HG03521 (cell line): Measurements from ENCODE around the gene ABCB10.
"Not testable (repeated sequence)": the region's sequence is repeated elsewhere in the genome, so short reads cannot be mapped to it uniquely, and the experiment has no call there.

ENCODE experiments used
- ATAC-seq: cut with Tn5 transposase; IDR thresholded peaks from one replicate; pipeline ENCODE4 v1.9.1; 2021; ENCODE audit warnings: mild to moderate bottlenecking, moderate library complexity; ENCODE audit not compliant: unreplicated experiment

ABCB10 gene

DNA sequence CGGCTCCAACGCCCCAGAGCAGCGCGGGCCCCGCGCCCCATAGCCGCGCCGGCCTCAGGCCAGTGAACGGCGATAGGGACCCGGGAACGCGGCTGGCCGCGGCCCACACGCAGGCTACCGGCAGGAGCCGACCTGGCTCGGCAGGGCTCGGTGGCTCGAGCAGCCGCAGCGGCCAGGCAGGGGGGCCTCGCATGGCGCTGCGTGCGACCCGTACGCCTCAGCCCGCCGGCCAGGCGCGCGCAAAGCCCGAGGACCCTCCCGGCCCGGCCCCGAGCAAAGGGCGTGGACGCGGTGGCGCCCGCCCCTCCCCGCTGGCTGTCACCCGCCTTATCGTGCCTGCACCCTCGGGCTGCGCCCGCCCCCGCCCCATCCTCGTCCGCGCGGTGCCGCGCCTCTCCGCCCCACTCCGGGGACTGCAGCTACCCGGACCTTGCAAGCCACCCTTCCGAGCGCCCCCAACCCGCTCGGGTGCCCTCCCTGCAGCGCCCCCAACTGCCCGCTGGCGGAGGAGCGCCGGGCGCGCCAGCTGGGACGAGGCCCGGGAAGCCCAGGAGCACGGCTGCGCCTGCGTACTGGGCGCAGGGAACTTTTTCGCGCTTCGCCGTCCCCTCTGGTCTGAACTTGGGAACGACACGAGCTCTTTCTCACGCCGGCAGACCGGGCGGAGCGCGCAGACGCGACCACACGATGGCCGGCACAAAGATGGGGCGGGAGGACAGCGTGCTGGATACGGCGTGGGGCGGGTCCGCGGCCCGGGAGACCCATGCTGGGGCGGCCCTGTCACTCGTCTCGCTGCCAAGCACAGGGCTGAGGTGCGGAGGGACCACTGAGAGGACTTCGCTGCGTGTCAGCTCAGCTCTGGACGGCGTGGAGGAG lies at the start of gene ABCB10:
Gene ABCB10, minus strand, starts transcription at position 248 of the 876 bp plus-strand sequence. Its CDS starts 55 bp downstream, at position 193.
- ATAC-seq, result peak; percentile 69

GRCh38 chr1:229607370-229607769 lies 48.9 kb upstream of the ABCB10 start:
- no peak for ATAC-seq

DNA sequence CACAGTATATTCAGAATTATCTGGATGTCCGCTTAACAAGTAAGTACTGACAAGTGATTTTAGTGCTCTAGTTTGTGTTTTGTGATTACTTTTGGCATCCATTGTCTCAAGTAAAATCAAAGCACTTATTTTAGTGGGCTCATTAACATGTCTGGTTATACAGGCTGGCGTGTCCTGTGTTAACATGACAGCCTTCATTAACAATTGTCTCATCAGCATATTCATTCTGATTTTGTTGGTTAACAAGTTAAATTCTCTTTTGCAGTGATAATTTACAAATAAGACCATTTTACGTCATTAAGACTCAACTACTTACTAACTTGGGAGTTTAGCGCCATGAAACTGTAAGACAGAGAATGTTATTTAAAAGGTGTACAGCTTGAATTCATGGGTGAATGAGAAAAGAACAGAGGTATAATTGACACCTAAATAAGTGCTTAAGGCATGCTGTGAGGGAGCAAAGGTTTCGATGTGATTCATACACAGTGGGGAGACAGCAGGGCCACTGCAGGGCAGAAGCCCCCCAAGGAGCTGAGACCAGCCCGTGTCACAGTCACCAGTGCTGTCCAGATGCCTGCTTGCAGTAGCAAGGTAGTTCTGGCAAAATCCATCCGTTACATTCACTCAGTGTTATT lies 45.0 kb upstream of the ABCB10 start:
- ATAC-seq, result no peak

GRCh38 chr1:229600229-229600628 lies 41.7 kb upstream of the ABCB10 start:
- no peak for ATAC-seq

DNA sequence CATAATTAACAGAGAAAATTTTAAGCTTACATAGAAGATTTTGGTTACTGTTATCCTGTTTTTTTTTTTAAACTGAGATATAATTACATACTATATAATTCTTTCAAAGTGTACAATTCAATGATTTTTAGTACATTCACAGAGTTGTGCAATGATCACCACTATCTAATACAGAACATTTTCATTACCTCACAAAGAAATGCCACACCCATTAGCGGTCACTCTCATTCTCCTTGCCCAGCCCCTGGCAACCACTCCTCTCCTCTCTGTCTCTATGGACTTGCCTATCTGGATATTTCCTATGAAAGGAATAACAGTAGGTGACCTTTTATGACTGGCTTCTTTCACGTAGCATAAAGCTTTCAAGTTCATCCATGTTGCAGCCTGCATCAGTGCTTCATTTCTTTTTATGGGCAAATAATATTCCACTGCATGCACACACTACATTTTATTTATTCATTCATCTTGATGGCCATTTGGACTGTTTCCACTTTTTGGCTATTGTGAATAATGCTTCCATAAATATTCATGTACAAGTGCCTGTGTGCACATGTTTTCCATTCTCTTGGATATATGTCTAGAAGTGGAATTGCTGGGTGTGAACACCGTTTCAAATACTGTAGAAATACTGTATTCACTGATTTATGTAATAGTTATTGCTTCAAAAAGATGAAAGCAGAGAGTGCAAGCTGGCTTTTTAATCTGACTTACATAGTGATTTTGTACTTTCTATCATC lies 40.9 kb upstream of the ABCB10 start:
- ATAC-seq, result no peak

- no peak for ATAC-seq
Observed at GRCh38 chr1:229597877-229598276, 39.4 kb upstream of the ABCB10 start.

- no peak for ATAC-seq
Observed at GRCh38 chr1:229596925-229597699, 38.6 kb upstream of the ABCB10 start.

DNA sequence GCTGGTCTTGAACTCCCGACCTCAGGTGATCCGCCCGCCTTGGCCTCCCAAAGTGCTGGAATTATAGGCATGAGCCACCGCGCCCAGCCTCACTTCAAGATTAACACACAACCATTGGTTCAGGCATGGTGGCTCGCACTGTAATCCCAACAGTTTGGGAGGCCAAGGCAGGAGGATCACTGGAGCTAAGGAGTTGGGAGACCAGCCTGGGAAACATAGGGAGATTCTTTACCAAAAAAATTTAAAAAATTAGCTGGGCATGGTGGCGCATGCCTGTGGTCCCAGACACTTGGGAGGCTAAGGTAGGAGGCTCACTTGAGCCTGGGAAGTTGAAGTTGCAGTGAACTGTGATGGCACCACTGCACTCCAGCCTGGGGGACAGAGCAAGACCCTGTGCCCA lies 37.4 kb upstream of the ABCB10 start:
- ATAC-seq, result not testable (repeated sequence)

DNA sequence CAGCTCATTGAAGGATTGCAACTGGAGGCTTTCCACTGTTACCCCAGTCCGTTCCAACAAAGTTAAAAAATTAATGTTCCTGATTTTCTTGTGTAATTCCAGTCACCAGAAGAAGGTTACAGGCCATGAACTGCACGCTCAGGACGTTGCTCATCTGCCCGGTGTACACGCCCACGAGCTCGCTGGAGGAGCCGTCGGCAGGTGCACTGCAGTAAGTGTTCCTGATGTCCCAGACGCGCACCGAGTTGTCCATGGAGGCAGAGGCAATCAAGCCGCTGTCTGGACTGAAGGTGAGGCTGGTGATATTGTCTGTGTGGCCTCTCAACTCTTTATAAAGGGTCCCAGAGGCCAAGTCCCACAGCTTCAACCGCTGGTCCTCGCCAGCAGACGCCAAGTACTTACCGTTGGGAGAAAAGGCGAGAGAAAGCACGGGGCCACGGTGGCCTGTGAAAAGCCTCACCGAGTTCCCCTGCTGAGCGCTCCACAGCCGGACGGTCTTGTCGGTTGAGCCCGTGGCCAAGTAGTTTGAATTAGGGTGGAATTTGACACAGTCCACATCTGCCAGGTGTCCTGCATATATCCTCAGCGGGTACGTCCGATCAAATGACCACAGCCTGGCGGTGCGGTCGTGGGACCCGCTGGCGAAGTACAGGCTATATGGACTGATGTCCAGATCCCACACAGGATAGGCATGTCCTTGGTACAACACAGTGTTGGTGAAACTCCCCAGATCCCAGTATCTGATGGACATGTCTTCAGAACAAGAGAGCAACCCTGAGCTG lies 35.9 kb upstream of the ABCB10 start:
- no peak for ATAC-seq

DNA sequence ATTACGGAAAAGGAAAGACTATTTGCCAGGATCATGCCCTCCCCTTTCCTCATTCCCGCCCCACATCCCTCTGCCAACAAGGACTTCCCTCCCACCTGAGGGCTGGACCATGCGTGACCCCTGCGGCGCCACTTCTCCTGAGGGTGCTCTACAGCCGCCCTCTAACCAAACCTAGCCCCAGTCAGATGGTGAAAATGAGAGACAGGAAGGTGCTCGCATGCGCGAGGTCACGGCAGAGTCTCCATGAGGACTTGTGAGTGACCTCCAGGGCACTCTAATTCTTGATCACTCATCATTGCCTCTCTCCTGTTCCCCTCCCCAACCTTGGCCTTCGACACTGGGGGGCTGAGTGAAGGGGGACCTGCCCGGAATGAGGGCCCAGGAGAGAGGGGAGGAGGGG lies 35.3 kb upstream of the ABCB10 start:
- no peak for ATAC-seq

- no peak for ATAC-seq
Observed at GRCh38 chr1:229590119-229590518, 31.6 kb upstream of the ABCB10 start.

DNA sequence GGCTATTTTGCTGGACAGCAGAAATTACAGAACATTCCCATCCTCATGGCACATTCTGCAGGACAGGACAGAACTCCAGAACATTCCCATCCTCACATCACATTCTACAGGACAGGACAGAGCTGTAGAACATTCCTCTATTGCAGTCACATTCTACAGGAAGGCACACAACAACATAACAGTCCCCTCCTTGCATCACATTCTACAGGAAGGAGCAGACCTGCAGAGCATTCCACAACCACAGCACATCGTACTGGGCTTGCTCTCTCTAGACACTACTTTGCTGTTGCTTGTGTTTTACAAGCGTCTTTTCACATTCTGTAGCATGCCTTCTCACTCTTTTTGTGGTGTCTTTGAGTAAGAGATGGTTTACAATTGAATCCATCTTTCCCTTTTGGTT lies 26.8 kb upstream of the ABCB10 start:
- no peak for ATAC-seq

GRCh38 chr1:229582715-229583114 lies 24.2 kb upstream of the ABCB10 start:
- ATAC-seq, result no peak

GRCh38 chr1:229582011-229582694 lies 23.6 kb upstream of the ABCB10 start:
- no peak for ATAC-seq

GRCh38 chr1:229581485-229581884 lies 23.0 kb upstream of the ABCB10 start:
- no peak for ATAC-seq

DNA sequence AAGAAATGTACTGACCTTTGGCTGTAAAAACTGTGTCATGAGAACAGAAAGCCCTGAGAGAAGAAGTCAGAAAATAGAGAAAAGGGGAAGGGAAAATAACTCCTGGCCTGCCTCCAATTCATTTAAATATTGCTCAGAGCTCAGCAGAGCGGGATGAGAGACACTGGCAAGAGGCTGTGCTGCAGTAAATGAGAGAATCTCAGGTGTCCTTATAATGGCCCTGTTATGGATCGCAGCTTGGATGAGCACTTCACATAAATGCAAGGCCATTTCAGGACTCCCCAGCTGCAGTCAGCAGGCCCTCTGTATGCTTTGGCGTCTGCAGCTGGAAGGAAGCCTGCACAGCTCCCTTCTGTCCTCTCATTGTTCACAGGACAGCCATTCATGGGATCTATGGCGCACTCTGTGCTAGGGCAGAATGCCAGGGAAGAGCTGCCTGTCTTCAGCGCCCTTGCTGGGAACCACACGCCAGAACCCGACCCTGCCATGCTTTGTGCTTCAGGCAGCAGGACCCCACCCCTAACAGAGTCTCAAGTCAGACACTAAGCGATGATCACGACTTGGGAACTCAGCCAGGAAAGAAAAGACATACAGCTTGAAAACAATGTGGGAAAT lies 20.7 kb upstream of the ABCB10 start:
- ATAC-seq, result no peak

DNA sequence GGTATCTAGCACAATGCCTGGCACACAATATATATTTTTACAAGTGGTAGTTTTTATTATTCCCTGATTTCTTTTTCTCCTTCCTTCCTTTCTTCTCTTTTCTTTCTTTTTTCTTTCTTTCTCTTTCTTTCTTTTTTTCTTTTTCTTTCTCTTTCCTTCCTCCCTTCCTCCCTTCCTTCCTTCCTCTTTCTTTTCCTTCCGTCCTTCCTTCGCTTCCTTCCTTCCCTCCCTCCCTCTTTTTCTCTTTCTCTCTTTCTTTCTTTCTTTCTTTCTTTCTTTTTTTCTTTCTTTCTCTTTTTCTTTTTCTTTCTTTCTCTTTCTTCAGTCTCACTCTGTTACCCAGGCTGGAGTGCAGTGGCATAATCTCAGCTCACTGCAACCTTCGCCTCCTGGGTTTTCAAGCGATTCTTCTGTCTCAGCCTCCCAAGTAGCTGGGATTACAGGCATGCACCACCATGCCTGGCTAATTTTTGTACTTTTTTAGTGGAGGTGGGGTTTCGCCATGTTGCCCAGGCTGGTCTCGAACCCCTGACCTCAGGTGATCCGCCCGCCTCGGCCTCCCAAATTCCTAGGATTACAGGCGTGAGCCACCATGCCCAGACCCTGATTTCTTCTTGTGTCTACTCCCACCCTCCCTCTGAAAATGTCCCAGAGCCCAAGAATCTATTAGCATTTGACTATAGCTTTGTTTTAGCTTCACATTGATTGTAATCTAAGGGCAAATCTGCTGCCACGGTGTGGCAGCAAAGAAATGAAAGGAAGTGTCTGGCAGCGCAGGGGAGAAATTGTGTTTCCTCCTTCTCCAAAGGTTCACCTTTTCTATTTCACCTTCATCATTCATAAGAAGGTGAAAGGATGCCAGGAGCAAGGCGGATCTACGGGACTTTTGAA lies 19.9 kb upstream of the ABCB10 start:
- no peak for ATAC-seq
